Activated B cell treated with CpG ODN at 0.5 μM for 24 hours (primary cell): Measurements from ENCODE around the gene ZNF688. TPM values are rescaled to one million over a fixed set of nuclear protein-coding genes. Genes with fewer than 3 reads are reported as not detected.

ENCODE experiments used
- ATAC-seq: fragments of 200-7000 bp; cut with Tn5 transposase; one replicate; pipeline ENCODE4 v1.10.0; 2021; ENCODE audit warnings: low read depth, mild to moderate bottlenecking, moderate library complexity
- CTCF ChIA-PET: fragments of 350-600 bp; sonication (Branson Sonifier 250); formaldehyde crosslinking; loops from one replicate; lab custom pipeline; 2021; ENCODE audit warnings: antibody characterized with exemption; lab: Charles Lee
- POLR2A ChIA-PET: fragments of 350-600 bp; sonication (Branson Sonifier 250); formaldehyde crosslinking; loops from one replicate; lab custom pipeline; 2021; ENCODE audit warnings: antibody characterized with exemption; lab: Charles Lee
- DNase-seq: peaks from one replicate; pipeline ENCODE4 v3.0.0; 2022
- H3K27ac Mint-ChIP-seq: one replicate; pipeline ENCODE4 v1.8.0; 2020; ENCODE audit warnings: mixed read lengths
- H3K27me3 Mint-ChIP-seq: one replicate; pipeline ENCODE4 v1.8.0; 2021; ENCODE audit warnings: mixed read lengths
- H3K36me3 Mint-ChIP-seq: one replicate; pipeline ENCODE4 v1.8.0; 2021; ENCODE audit warnings: low read depth, mixed read lengths
- H3K4me1 Mint-ChIP-seq: one replicate; pipeline ENCODE4 v1.8.0; 2021; ENCODE audit warnings: mixed read lengths
- H3K4me3 Mint-ChIP-seq: one replicate; pipeline ENCODE4 v1.8.0; 2020; ENCODE audit warnings: mild to moderate bottlenecking, mixed read lengths
- H3K9me3 Mint-ChIP-seq: one replicate; pipeline ENCODE4 v1.8.0; 2020; ENCODE audit warnings: mixed read lengths
- intact Hi-C: fragments of 100-400 bp; cut with micrococcal nuclease; formaldehyde crosslinking; loops from one replicate; pipeline ENCODE4 v1.15.1; 2024
- total RNA-seq: library from RNA; stranded (reverse); gene quantifications from 2 replicates; pipeline ENCODE4 v1.2.3, GENCODE V29; 2022
- TF ChIP-seq, protein P1 (sequence below): fragments of 200-600 bp; IDR thresholded peaks from one replicate; pipeline ENCODE4 v1.8.0; 2022; ENCODE audit warnings: antibody characterized with exemption, mild to moderate bottlenecking

The ZNF688 gene
- total RNA-seq, 1 donor from 2014 or later, result 14.7 TPM

DNA sequence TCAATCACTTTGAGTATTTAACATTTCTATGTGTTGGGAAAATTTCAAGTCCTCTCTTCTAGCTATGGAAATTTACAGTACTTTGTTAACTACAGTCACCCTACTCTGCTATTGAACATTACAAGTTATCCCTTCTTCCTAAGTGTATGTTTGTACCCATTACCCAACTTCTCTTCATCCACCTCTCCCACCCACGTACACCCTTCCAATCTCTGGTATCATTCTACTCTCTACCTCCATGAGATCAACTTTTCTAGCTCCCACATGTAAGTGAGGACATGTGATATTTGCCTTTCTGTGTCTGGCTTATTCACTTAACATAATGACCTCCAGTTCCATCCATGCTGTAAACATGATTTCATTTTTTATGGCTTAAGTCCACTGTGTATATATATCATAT lies 3.2 kb upstream of the ZNF688 start:
- H3K4me3 Mint-ChIP-seq, result no peak overlapping the region
- H3K4me1 Mint-ChIP-seq, result peaks cover 19% of the 10 kb centered on the region
- peaks cover 11% of the 10 kb centered on the region for H3K36me3 Mint-ChIP-seq
- ChIA-PET POLR2A (interaction anchor here (0.6 to 1.3 kb wide), 3 partner anchors 11 to 240 kb away, joined by 3 to 10 read pairs (median 4); partner anchors contain the start of gene ZNF785), CTCF (interaction anchor here (0.7 kb wide), 1 partner anchor 24 kb away, joined by 3 read pairs; no protein-coding TSS in a partner anchor)
- intact Hi-C loops, result no loop called here
- H3K27me3 Mint-ChIP-seq, result no peaks in the 10 kb centered on the region
- ATAC-seq (no peak), DNase-seq (no peak)
- no peak overlapping the region for H3K27ac Mint-ChIP-seq
- H3K9me3 Mint-ChIP-seq, result no peaks in the 10 kb centered on the region
- TF ChIP-seq, protein P1, sequence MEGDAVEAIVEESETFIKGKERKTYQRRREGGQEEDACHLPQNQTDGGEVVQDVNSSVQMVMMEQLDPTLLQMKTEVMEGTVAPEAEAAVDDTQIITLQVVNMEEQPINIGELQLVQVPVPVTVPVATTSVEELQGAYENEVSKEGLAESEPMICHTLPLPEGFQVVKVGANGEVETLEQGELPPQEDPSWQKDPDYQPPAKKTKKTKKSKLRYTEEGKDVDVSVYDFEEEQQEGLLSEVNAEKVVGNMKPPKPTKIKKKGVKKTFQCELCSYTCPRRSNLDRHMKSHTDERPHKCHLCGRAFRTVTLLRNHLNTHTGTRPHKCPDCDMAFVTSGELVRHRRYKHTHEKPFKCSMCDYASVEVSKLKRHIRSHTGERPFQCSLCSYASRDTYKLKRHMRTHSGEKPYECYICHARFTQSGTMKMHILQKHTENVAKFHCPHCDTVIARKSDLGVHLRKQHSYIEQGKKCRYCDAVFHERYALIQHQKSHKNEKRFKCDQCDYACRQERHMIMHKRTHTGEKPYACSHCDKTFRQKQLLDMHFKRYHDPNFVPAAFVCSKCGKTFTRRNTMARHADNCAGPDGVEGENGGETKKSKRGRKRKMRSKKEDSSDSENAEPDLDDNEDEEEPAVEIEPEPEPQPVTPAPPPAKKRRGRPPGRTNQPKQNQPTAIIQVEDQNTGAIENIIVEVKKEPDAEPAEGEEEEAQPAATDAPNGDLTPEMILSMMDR, result no peak

DNA sequence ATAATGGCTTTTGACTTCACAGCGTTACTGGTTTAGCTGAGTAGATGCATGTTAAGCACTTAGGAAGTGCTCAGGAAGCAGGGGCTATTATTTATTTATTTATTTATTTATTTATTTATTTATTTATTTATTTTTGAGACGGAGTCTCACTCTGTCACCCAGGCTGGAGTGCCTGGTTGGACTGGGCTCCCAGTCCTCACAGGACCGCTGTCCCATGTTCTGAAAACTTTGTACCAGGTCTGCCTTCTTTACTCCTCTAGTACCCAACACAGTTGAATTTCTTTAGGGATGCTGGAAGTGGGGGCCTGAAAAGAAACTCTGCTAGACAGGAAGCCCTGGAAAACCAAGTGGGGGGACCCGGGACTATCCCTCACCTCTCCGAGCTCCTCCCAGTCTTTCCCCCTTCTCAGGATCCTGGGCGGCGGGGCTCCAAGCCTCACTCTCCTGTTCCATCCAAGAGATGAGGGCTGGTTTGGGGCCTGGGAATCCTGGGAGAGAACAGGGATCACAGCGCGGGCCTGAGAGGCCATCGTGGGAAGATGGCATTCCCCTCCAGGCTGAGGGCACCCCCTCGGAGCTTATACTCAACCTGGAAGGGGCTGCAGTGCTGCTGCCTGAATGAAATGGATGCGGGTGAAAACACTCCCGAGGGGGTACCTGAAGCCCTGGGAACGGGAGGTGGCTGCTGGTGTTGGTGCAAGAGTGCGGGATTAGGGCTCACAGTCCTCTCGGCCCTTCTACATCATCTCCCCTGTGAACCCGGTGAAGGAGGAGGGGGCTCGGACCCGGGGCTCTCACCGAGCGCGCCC lies 674 bp downstream of the ZNF688 start:
- H3K36me3 Mint-ChIP-seq, result no peaks in the 10 kb centered on the region
- peaks cover 41% of the 10 kb centered on the region for H3K4me1 Mint-ChIP-seq
- no peaks in the 10 kb centered on the region for H3K27me3 Mint-ChIP-seq
- TF ChIP-seq, protein P1, result no peak
- ATAC-seq (no peak), DNase-seq (no peak)
- H3K9me3 Mint-ChIP-seq, result no peaks in the 10 kb centered on the region
- ChIA-PET POLR2A (interaction anchor here (0.8 to 2.9 kb wide), 25 partner anchors 12 to 505 kb away, joined by 3 to 152 read pairs (median 9); partner anchors contain the start of genes ALDOA, CD2BP2, CORO1A and DCTPP1), CTCF (interaction anchor here (1.2 to 2.8 kb wide), 3 partner anchors 12 to 141 kb away, joined by 5 to 13 read pairs (median 12); partner anchors contain the start of genes DCTPP1 and ZNF764)
- intact Hi-C loops, result loop anchor here (1.0 kb wide), 2 partner anchors 36 to 44 kb away; no protein-coding TSS in a partner anchor
- peak overlapping the region; percentile 87 for H3K4me3 Mint-ChIP-seq
- H3K27ac Mint-ChIP-seq, result peak overlapping the region; percentile 89

DNA sequence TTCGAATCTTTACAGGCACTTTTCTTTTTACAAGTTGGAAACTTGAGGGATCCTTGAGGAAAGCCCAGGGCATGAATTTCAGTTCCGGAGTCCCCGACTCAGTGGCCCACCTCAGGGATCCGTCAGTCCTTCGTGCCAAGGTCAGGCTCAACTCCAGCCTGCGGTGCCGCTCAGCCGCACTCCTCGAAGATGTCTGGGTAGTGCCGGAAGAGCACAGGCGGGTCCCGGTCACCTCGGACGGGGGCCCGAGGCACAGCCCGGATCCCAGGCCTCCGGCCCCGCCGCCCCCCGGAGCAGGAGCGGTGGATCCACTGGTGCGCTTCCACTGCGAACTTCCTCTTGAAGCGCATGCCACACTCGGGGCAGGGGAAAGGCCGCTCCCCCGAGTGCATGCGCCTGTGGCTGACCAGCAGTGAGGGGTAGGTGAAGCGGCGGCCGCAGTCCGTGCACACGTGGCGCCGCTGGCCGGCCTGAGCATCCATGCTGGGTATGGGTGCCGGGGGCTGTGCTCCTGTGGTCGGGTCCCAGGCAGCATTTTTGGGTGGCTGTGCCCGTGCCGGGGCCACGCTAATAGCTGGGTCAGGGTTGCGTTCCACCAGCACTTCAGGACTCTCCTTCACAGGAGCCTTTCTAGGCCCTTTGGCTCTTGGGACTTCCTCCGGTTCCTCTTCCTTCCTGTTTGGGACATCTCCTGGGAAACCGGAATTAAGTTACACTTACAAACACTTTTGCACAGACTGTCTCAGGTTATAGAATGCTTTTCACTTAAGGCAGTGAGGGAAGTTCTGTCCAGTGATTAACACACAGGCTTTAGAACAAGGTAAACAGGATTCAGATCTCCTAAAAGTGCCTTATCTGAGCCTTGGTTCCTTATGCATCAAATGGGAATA lies 1.5 kb downstream of the ZNF688 start:
- DNase-seq (no peak), ATAC-seq (no peak)
- Mint-ChIP-seq H3K27ac (peak overlapping the region; percentile 16), H3K4me3 (no peak overlapping the region), H3K9me3 (no peaks in the 10 kb centered on the region), H3K27me3 (no peaks in the 10 kb centered on the region), H3K4me1 (peaks cover 41% of the 10 kb centered on the region), H3K36me3 (no peaks in the 10 kb centered on the region)
- ChIA-PET CTCF (interaction anchor here (2.8 kb wide), 1 partner anchor 140 kb away, joined by 13 read pairs; the partner anchor contains the start of gene DCTPP1), POLR2A (interaction anchor here (1.5 to 2.9 kb wide), 11 partner anchors 11 to 178 kb away, joined by 3 to 152 read pairs (median 14); partner anchors contain the start of genes DCTPP1, FBRS, ITGAL and PHKG2)
- intact Hi-C loops, result no loop called here
- TF ChIP-seq, protein P1, result no peak

DNA sequence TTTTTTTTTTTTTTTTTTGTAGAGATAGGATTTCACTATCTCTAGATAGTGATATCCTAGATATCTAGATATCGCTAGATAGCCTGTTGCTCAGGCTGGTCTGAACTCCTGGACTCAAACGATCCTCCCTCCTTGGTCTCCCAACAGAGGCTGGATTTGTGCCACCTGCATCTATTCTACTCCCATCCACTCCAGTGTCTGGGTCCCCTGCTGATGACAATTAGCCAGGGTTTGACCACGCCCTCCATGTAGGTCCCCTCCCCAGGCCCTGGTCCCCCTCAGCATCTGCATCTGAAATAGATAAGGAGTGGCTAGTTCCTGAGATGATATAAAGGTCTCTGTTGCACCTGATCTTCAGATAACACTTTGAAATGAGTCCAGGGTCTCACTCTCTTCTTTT lies 2.2 kb downstream of the ZNF688 start:
- intact Hi-C loops, result no loop called here

More for the DNA sequence above, 2.2 kb downstream of the ZNF688 start:
- no peaks in the 10 kb centered on the region for H3K27me3 Mint-ChIP-seq
- ChIA-PET CTCF (no interaction called here), POLR2A (interaction anchor here (0.6 to 2.1 kb wide), 4 partner anchors 29 to 89 kb away, joined by 5 to 22 read pairs (median 7); partner anchors contain the start of gene ZNF747)
- ATAC-seq, result no peak
- TF ChIP-seq, protein P1, result no peak
- no peak overlapping the region for H3K4me3 Mint-ChIP-seq
- DNase-seq, result no peak
- H3K27ac Mint-ChIP-seq, result peak overlapping the region; percentile 24
- H3K36me3 Mint-ChIP-seq, result no peaks in the 10 kb centered on the region
- H3K9me3 Mint-ChIP-seq, result no peaks in the 10 kb centered on the region
- peaks cover 39% of the 10 kb centered on the region for H3K4me1 Mint-ChIP-seq
